CD14-positive monocyte (primary cell): ENCODE measurements around the gene CCDC54. TPM values are rescaled to one million over a fixed set of nuclear protein-coding genes. Genes with fewer than 3 reads are reported as not detected.

ENCODE experiments used
- DNase-seq, 3 donors: peaks; one replicate each; pipeline ENCODE4 v3.0.0-alpha.2; 2011 to 2022
- H2AFZ ChIP-seq: 2 replicates; pipeline ENCODE4 v1.6.0; 2012; ENCODE audit warnings: mild to moderate bottlenecking, low read depth, low read length, inconsistent platforms; ENCODE audit not compliant: insufficient read depth, poor library complexity, severe bottlenecking
- H3K27ac ChIP-seq, 2 donors: 1 replicate in 1 of 2; 2 replicates in 1 of 2; pipeline ENCODE4 v1.5.1; 2012 to 2013; ENCODE audit warnings: low read length in 2 of 2, control low read depth in 1 of 2, inconsistent platforms in 1 of 2, low read depth in 1 of 2, mild to moderate bottlenecking in 1 of 2
- H3K27me3 ChIP-seq, 2 donors: one replicate each; pipeline versions ENCODE4 v1.6.0 to v1.6.1; 2011 to 2013; ENCODE audit warnings: low read length in 2 of 2; ENCODE audit not compliant: control insufficient read depth in 2 of 2, insufficient read depth in 2 of 2
- H3K36me3 ChIP-seq, 2 donors: replicated peaks in 1 of 2; 1 replicate in 1 of 2; 2 replicates in 1 of 2; pipeline versions ENCODE4 v1.5.1 to v1.6.1; 2012 to 2013; ENCODE audit warnings: low read length in 2 of 2, control low read depth in 1 of 2, inconsistent platforms in 1 of 2, mild to moderate bottlenecking in 1 of 2; ENCODE audit not compliant: insufficient read depth in 2 of 2, control insufficient read depth in 1 of 2
- H3K4me1 ChIP-seq, 2 donors: 1 replicate in 1 of 2; 2 replicates in 1 of 2; pipeline versions ENCODE4 v1.5.1 to v1.6.1; 2012 to 2013; ENCODE audit warnings: low read length in 2 of 2, control low read depth in 1 of 2, inconsistent platforms in 1 of 2, mild to moderate bottlenecking in 1 of 2, moderate library complexity in 1 of 2; ENCODE audit not compliant: insufficient read depth in 2 of 2, control insufficient read depth in 1 of 2
- H3K4me2 ChIP-seq: replicated peaks from 2 replicates; pipeline ENCODE3; 2012; ENCODE audit warnings: low read length, moderate library complexity, mild to moderate bottlenecking; ENCODE audit not compliant: poor library complexity, severe bottlenecking; ENCODE audit errors: extremely low read depth
- H3K4me3 ChIP-seq, 3 experiments: fragments of 200-600 bp in 1 of 3; sonication (generic) in 1 of 3; replicated peaks in 1 of 3; 1 replicate in 2 of 3; 2 replicates in 1 of 3; pipeline ENCODE4 v1.5.1; 2011 to 2013; ENCODE audit warnings: low read length in 3 of 3, mild to moderate bottlenecking in 3 of 3, control low read depth in 2 of 3, low read depth in 2 of 3, inconsistent platforms in 1 of 3, moderate library complexity in 1 of 3
- H3K79me2 ChIP-seq: 2 replicates; pipeline ENCODE4 v1.6.0; 2012; ENCODE audit warnings: mild to moderate bottlenecking, control low read depth, inconsistent platforms, low read length, moderate library complexity; ENCODE audit not compliant: insufficient read depth
- H3K9ac ChIP-seq: 2 replicates; pipeline ENCODE4 v1.6.0; 2017; ENCODE audit warnings: low read length, mild to moderate bottlenecking; ENCODE audit not compliant: insufficient read depth, poor library complexity, severe bottlenecking
- H3K9me3 ChIP-seq, 2 donors: replicated peaks in 1 of 2; 1 replicate in 1 of 2; 2 replicates in 1 of 2; pipeline versions ENCODE4 v1.5.1 to v1.6.1; 2012 to 2013; ENCODE audit warnings: low read length in 2 of 2, control low read depth in 1 of 2; ENCODE audit not compliant: control insufficient read depth in 1 of 2, insufficient read depth in 1 of 2
- H4K20me1 ChIP-seq: 2 replicates; pipeline ENCODE4 v1.6.0; 2012; ENCODE audit warnings: mild to moderate bottlenecking, low read length, control low read depth, moderate library complexity; ENCODE audit not compliant: insufficient read depth
- H3K27ac Mint-ChIP-seq, 7 donors: one replicate each; pipeline ENCODE4 v1.8.0; 2020; ENCODE audit warnings: mild to moderate bottlenecking in 7 of 7, mixed read lengths in 7 of 7, moderate library complexity in 6 of 7, inconsistent platforms in 2 of 7
- H3K27me3 Mint-ChIP-seq, 3 donors: one replicate each; pipeline ENCODE4 v1.8.0; 2021 to 2022; ENCODE audit warnings: low read depth in 3 of 3, mild to moderate bottlenecking in 3 of 3, mixed read lengths in 3 of 3, moderate library complexity in 3 of 3, inconsistent platforms in 1 of 3
- H3K36me3 Mint-ChIP-seq, 2 donors: one replicate each; pipeline ENCODE4 v1.8.0; 2020; ENCODE audit warnings: mixed read lengths in 2 of 2, inconsistent platforms in 1 of 2, mild to moderate bottlenecking in 1 of 2
- H3K4me1 Mint-ChIP-seq: one replicate; pipeline ENCODE4 v1.8.0; 2020; ENCODE audit warnings: mild to moderate bottlenecking, mixed read lengths
- H3K4me3 Mint-ChIP-seq, 2 donors: one replicate each; pipeline ENCODE4 v1.8.0; 2020; ENCODE audit warnings: mild to moderate bottlenecking in 2 of 2, mixed read lengths in 2 of 2, moderate library complexity in 1 of 2
- H3K9me3 Mint-ChIP-seq, 7 donors: one replicate each; pipeline ENCODE4 v1.8.0; 2020 to 2022; ENCODE audit warnings: mixed read lengths in 7 of 7, mild to moderate bottlenecking in 6 of 7, moderate library complexity in 6 of 7, inconsistent platforms in 2 of 7
- WGBS: methylation state at CpG from one replicate; pipeline ENCODE4 v1.1.5; 2013; ENCODE audit warnings: missing lambda C conversion rate; ENCODE audit not compliant: insufficient coverage; 5-methylcytosine and 5-hydroxymethylcytosine counted together
- intact Hi-C, 2 donors: fragments of 100-400 bp; cut with micrococcal nuclease; formaldehyde crosslinking; loops; one replicate each; pipeline versions ENCODE4 v1.15.0 to v1.15.1; 2023
- polyA plus RNA-seq, 3 donors: library from polyadenylated mRNA; depleted of rRNA in 1 of 3; unstranded in 2 of 3; stranded (reverse) in 1 of 3; fragments of 300-500 nt in 2 of 3; fragments of >200 nt in 1 of 3; fragmentation: Illumina TruSeq in 2 of 3; gene quantifications; 1 replicate in 2 of 3; 2 replicates in 1 of 3; pipeline ENCODE4 v1.2.3, GENCODE V29; 2012 to 2021
- TF ChIP-seq, protein P1 (sequence below): fragments of 200-600 bp; IDR thresholded peaks from one replicate; pipeline ENCODE4 v1.8.0; 2022; ENCODE audit warnings: antibody characterized with exemption, mild to moderate bottlenecking

CCDC54 gene
- polyA plus RNA-seq, 3 donors: not detected

GRCh38 chr3:107375682-107376081 lies 1.6 kb upstream of the CCDC54 start:
- H3K36me3 Mint-ChIP-seq: no peaks in the 10 kb centered on the region
- intact Hi-C loops: no loop called here

DNA sequence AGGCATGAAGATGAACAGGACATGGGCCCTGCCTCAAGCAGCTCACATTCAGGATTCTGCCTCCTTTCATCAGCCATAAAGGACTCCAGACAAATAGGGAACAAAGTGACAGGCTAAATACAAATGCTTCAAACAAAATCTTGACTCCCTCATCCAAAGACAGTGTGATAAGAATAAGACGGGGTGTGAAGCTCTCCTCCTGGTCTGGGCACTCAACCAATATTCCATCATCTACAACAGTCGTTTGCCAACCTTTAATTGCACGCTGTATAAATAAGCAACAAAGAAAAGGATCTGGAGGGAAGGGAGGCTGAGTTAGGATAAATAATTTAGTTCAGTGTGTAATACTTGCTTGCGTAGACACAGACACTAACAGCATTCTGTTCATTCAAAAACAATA lies 5.4 kb downstream of the CCDC54 start:
- no peaks in the 10 kb centered on the region for H3K9me3 Mint-ChIP-seq
- no peak overlapping the region for H3K4me3 Mint-ChIP-seq
- TF ChIP-seq, protein P1, sequence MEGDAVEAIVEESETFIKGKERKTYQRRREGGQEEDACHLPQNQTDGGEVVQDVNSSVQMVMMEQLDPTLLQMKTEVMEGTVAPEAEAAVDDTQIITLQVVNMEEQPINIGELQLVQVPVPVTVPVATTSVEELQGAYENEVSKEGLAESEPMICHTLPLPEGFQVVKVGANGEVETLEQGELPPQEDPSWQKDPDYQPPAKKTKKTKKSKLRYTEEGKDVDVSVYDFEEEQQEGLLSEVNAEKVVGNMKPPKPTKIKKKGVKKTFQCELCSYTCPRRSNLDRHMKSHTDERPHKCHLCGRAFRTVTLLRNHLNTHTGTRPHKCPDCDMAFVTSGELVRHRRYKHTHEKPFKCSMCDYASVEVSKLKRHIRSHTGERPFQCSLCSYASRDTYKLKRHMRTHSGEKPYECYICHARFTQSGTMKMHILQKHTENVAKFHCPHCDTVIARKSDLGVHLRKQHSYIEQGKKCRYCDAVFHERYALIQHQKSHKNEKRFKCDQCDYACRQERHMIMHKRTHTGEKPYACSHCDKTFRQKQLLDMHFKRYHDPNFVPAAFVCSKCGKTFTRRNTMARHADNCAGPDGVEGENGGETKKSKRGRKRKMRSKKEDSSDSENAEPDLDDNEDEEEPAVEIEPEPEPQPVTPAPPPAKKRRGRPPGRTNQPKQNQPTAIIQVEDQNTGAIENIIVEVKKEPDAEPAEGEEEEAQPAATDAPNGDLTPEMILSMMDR: no peak

More at GRCh38 chr3:107375682-107376081, 1.6 kb upstream of the CCDC54 start:
- Histone ChIP-seq H3K4me1 (no peaks in the 10 kb centered on the region), H3K27ac (no peak overlapping the region), H3K4me3 (no peak overlapping the region), H3K9ac (no peak overlapping the region), H3K4me2 (no peak overlapping the region), H3K9me3 (no peaks in the 10 kb centered on the region), H3K36me3 (no peaks in the 10 kb centered on the region), H2AFZ (no peak overlapping the region), H3K79me2 (no peaks in the 10 kb centered on the region), H3K27me3 (no peaks in the 10 kb centered on the region), H4K20me1 (no peaks in the 10 kb centered on the region)
- Mint-ChIP-seq H3K27me3 (peaks cover 0 to 3% (median 0%) of the 10 kb centered on the region in 3 donors), H3K4me3 (no peak overlapping the region), H3K9me3 (peaks cover 0 to 2% (median 0%) of the 10 kb centered on the region in 7 donors), H3K4me1 (no peaks in the 10 kb centered on the region), H3K27ac (no peak overlapping the region)
- DNase-seq: no peak
- TF ChIP-seq, protein P1: no peak
- WGBS: no CpG with 5 or more reads among the region's 2 CpGs

More for the DNA sequence above, 5.4 kb downstream of the CCDC54 start:
- H3K27me3 ChIP-seq: no peaks in the 10 kb centered on the region
- Mint-ChIP-seq H3K36me3 (no peaks in the 10 kb centered on the region), H3K27ac (no peak overlapping the region), H3K4me1 (peaks cover 4% of the 10 kb centered on the region), H3K27me3 (peaks cover 0 to 3% (median 0%) of the 10 kb centered on the region in 3 donors)
- H4K20me1 ChIP-seq: no peaks in the 10 kb centered on the region
- WGBS: no CpG with 5 or more reads among the region's 4 CpGs
- no peak for DNase-seq
- no peaks in the 10 kb centered on the region for H3K9me3 ChIP-seq
- H3K4me3 ChIP-seq: no peak overlapping the region
- H3K27ac ChIP-seq: no peak overlapping the region
- H3K79me2 ChIP-seq: no peaks in the 10 kb centered on the region
- H3K36me3 ChIP-seq: no peaks in the 10 kb centered on the region
- H3K4me2 ChIP-seq: no peak overlapping the region
- no peak overlapping the region for H3K9ac ChIP-seq
- intact Hi-C loops: no loop called here
- no peaks in the 10 kb centered on the region for H3K4me1 ChIP-seq
- H2AFZ ChIP-seq: no peak overlapping the region
